IMR-90 (cell line): ENCODE results near the gene DUS2. TPM values are rescaled to one million over a fixed set of nuclear protein-coding genes. Genes with fewer than 3 reads are reported as not detected.

Source experiments
- CTCF ChIP-seq: conservative IDR thresholded peaks from 2 replicates; pipeline ENCODE4 v1.5.1; 2012; ENCODE audit warnings: mild to moderate bottlenecking, low read depth, low read length, improper control_type of control experiment
- MAFK ChIP-seq: IDR thresholded peaks from 2 replicates; pipeline ENCODE4 v1.6.1; 2012; ENCODE audit warnings: low read depth, low read length, improper control_type of control experiment
- POLR2A ChIP-seq: IDR thresholded peaks from 2 replicates; pipeline ENCODE4 v1.6.1; 2012; ENCODE audit warnings: mild to moderate bottlenecking, low read depth, low read length
- polyA plus RNA-seq, 3 experiments: library from polyadenylated mRNA; depleted of rRNA; stranded (reverse); fragments of >200 nt; gene quantifications; 2 replicates each; pipeline ENCODE4 v1.2.3, GENCODE V29; 2012; ENCODE audit warnings: low replicate concordance in 1 of 3
- total RNA-seq: library from RNA; depleted of rRNA; stranded (reverse); fragments of >200 nt; gene quantifications from 2 replicates; pipeline ENCODE4 v1.2.3, GENCODE V29; 2012

The DUS2 gene
- total and polyA plus RNA-seq, 2 of the 4 experiments (the other 2 are of a cell fraction), result 15.8 to 30.5 TPM

- TF ChIP-seq CTCF (no peak), MAFK (no peak), POLR2A (peak; percentile 77; the same call in 1 of the 2 replicates)
These were observed at the start of gene DUS2, which contains the start of gene DDX28 (continued) for GRCh38 chr16:68022728-68023537.
